GM21367 (cell line): Measurements from ENCODE around the gene GON4L.
"Not testable (repeated sequence)": the region's sequence is repeated elsewhere in the genome, so short reads cannot be mapped to it uniquely, and the experiment has no call there.

ENCODE experiments used
- ATAC-seq: cut with Tn5 transposase; IDR thresholded peaks from one replicate; pipeline ENCODE4 v1.9.1; 2021; ENCODE audit not compliant: unreplicated experiment

The GON4L gene

GRCh38 chr1:155706139-155706538 is 150.9 kb downstream of the GON4L start:
- no peak for ATAC-seq

GRCh38 chr1:155704414-155704813 is 152.6 kb downstream of the GON4L start:
- not testable (repeated sequence) for ATAC-seq

- ATAC-seq: no peak
Measured at GRCh38 chr1:155703216-155703615, 153.8 kb downstream of the GON4L start.

DNA sequence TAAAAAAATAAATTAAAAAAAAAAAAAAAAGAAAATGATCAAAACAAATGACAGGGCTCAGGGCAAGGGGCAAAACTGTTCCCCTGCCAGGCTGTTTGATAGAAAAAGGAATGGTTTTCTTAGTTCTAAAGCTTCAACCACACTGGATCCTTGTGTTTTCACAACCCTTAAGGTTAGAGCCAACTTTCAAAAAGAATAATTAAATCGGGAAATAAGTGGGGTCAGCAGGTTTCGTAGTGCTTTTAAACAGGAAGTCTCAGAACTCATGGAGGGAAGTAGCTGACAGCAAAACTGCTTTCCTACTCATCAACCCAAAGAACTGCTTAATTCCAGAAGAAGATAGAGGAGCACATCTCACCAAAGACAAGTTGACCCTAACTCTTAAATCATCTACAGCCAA is 155.3 kb downstream of the GON4L start:
- ATAC-seq: not testable (repeated sequence)
